Iris pigment epithelial cell (primary cell): Measurements from ENCODE around the gene TTBK1.

Source experiments
- DNase-seq: peaks from one replicate; pipeline ENCODE4 v3.0.0-alpha.2; 2011; ENCODE audit warnings: low read depth

TTBK1 gene

DNA sequence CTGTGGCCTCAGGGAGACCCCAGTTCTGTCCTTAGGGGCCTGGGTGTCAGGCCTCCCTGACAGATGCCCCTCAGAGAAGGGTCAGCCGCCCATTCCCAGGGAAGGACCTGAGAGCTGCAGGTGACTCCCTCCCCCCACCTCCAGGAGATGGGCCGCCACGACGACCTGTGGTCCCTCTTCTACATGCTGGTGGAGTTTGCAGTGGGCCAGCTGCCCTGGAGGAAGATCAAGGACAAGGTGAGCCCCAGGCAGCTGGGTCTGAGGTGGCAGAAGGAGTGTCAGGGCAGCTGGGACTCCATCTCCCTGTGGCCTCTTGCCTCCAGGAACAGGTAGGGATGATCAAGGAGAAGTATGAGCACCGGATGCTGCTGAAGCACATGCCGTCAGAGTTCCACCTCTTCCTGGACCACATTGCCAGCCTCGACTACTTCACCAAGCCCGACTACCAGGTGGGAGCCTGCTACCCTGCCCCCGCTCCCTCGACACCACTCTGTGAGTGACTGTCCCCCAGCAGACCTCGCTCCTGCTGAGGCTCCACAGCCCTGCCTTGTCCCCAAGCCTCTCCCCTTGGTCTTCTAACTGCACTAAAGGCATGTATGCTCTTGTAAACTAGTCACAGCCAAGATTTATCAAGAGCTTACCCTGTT, 12.2 kb downstream of the TTBK1 start:
- DNase-seq: no peak

DNA sequence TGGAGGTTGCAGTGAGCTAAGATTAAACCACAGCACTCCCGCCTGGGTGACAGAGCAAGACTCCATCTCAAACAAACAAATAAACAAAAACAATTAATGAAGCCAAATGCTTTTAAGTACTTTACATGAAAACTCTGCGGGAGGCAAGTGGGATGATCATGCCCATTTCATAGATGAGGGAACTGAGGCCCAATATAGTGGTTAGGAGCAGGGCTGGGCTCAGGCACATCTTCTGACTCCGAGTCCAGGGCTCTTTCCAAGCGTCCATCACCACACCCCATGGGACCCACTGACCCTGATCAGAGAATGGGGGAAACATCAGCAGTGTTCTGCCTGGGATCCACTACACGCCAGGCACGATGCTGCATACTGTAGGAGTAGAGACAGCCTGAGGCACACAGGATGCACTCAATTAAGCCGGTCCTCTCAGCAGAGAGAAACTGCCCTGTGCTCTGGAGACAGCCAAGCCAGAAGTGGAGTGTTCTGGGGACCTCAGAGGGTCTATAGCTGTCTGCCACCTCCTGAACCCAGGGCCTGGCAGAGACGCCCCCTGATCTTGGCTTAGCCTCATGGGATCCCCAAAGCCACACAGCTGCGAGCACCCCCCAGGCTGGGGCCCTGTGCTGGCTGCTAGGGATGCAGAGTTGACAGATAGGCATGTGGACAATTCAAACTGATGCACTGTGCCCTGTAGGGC, 13.5 kb downstream of the TTBK1 start:
- no peak for DNase-seq

DNA sequence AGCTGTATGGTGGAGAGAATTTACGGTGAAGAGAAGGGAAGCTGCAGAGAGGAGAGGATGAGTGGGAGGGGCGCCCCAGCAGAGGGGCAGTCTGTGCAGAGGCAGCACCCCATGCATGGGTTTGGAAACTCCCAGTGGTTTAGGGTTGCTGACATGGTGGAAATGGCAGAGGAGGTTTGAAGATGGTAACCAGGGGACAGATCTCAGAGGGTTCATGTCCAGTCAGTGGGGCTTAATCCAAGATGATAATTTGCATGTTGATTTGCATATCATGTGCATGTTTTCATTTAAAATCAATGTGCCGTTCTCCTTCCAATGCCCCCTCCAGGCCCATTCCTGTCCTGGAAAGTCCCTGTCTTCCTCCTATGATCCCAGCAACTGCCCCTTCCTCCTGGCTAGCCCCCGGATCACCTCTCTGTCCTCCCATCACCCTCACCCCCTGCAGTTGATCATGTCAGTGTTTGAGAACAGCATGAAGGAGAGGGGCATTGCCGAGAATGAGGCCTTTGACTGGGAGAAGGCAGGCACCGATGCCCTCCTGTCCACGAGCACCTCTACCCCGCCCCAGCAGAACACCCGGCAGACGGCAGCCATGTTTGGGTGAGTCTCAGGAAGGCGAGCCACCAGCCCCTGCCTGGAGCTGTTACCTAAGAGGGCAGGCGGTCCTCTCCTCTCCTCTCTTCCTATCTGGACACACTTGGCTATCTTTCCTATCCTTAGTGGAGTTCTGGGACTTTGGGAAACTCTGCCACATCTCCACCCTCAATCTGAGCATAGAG, 14.3 kb downstream of the TTBK1 start:
- DNase-seq: no peak

DNA sequence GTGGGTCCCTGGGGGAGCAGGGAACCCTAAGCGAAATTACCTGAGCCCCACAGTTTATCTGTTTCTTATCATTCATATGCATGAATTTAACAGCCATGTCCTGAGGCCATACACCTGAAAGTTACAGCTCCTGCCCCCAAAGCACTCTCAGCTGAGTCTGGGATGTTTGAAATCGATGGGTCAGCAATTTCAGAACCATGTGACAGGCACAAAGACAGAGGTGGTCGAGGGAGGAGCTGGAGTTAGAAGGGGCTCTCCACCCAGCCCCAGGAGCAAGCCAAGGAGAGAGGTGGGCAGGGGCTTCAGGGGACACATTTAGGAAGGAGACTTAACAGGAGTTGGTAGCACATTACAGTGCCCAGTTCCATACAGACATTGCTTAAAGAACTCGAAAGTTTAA, 14.9 kb downstream of the TTBK1 start:
- no peak for DNase-seq

DNA sequence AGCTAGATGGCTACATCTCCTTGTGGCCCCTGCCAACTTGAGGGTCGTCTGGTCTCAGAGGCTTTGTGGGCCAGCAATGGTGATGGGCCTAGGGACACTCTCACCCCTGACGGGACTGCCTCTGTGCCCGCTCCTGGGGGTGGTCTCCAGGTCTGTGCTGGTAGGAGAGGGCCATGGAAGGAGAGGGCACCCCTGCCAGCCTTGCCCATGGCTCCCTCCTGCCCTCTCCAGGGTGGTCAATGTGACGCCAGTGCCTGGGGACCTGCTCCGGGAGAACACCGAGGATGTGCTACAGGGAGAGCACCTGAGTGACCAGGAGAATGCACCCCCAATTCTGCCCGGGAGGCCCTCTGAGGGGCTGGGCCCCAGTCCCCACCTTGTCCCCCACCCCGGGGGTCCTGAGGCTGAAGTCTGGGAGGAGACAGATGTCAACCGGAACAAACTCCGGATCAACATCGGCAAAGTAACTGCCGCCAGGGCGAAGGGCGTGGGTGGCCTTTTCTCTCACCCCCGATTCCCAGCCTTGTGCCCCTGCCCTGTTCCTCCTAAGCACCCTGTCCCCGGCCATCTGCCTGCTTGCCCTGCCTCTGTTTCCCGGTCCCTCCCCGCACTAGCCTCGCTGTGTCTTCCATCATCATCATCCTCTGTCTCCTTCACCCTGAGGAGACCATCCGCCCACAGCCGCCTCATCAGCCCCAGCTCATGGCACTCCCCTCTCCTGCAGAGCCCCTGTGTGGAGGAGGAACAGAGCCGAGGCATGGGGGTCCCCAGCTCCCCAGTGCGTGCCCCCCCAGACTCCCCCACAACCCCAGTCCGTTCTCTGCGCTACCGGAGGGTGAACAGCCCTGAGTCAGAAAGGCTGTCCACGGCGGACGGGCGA, 15.8 kb downstream of the TTBK1 start:
- DNase-seq: no peak

DNA sequence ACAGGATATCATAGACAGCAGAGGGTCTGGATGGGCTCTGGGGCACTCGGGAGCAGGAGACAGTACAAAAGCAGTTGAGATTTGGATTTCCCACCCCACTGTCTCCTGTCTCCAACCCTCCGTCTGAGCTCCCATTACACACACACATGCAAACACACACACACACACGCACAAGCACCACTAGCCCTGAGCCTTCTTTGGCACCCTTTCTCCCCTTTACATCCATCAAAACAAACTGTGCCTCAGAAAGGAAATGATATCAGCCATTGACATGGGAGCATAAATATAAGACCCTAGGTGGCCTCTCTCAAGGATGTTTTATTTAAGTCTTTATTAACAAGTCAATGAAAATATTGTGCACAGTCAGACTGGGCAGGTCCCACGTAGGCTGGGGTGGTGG, 17.5 kb downstream of the TTBK1 start:
- DNase-seq: no peak

DNA sequence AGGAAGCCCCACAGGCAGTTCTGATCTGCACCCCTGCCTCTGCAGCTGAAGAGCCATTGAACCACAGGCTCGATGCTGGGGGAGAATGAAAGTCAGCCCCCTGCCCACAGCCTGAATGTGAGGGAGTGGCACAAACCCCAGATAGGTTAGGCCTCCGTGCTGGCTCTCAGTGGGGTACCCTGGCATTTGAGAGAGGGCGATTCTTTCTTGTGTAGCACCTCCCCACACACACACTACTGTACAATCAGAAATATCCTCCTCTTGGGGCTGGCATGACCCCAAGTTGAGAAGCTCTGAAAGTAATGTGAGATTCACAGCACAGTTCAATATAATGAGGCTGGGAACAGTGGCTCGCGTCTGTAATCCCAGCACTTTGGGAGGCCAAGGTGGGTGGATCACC, 17.9 kb downstream of the TTBK1 start:
- DNase-seq: no peak

DNA sequence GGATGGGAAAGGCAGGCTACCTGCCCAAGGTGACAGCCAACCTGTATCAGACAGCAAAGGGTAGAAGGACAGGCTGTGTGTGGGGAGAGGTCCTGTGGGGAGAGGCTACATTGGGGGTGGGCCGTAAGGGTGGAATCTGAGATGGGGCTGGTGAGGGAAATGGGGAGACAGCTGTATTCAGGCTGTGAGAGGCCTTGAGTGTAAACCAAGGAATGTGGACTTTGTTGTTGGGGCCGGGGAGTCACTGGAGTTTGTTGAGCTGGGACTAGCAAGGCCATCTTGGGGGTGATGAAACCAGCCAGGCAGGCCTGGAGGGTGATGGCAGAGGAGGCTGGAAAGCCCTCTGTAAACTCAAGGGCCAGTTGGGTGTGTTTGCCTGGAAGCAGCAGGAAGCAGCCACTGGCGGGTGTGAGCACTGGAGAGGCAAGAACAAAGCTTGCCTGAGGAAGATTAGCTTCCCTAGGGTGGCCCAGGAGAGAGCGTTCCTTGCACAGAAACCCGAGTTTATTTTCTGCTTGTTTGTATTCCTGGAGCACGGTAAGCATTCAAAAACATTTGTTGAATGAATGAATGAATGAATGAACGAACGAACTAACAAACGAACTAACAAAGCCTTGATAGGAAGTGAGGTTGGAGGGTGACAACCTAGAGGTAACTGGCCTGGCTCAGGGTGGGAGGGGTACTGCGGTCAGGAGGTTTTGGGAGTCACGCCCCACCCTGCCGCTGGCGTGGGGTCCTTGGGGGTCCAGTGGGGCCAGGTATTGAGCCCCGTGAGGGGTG, 18.9 kb downstream of the TTBK1 start:
- DNase-seq: no peak

DNA sequence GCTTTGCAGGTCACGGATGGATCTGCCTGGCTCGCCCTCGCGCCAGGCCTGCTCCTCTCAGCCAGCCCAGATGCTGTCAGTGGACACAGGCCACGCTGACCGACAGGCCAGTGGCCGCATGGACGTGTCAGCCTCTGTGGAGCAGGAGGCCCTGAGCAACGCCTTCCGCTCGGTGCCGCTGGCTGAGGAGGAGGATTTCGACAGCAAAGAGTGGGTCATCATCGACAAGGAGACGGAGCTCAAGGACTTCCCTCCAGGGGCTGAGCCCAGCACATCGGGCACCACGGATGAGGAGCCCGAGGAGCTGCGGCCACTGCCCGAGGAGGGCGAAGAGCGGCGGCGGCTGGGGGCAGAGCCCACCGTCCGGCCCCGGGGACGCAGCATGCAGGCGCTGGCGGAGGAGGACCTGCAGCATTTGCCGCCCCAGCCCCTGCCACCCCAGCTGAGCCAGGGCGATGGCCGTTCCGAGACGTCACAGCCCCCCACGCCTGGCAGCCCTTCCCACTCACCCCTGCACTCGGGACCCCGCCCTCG, 19.6 kb downstream of the TTBK1 start:
- no peak for DNase-seq

DNA sequence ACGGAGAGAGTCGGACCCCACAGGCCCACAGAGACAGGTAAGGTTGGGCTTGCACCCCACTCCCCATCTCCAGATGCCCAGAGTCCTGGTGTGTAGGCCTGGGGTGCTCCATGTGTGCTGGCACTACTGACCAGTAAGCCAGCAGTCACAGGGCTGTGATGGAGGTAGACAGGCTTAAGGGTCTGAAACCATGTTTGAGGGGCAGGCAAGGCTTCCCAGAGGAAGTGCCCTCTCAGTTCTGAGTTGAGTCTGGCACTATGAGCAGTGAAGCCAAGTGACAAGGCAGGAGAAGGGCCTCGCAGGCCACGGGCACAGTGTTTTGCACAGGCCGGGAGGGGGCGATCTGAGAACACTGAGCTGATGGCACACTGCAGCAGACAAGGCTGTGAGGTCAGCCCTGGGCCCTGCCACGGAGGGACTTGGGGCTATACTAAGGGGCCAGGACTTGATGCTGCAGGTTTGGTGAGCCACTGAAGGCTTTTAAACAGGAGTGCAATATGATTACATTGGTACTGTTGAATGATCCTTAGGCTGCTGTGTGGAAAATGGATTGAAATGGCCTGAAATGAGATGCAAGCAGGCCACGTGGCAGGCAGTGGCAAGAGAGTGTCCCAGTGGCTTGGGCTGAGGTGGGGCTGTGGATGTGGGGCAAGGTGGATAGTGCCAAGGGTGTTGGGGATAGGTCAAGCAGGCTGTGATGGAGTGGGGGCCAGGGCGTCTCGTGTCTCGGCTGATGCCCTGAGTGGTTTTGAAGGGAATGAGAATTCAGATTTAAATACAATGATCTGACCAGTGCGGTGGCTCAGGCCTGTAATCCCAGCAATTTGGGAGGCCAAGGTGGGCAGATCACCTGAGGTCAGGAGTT, 20.3 kb downstream of the TTBK1 start:
- DNase-seq: peak; percentile 60

DNA sequence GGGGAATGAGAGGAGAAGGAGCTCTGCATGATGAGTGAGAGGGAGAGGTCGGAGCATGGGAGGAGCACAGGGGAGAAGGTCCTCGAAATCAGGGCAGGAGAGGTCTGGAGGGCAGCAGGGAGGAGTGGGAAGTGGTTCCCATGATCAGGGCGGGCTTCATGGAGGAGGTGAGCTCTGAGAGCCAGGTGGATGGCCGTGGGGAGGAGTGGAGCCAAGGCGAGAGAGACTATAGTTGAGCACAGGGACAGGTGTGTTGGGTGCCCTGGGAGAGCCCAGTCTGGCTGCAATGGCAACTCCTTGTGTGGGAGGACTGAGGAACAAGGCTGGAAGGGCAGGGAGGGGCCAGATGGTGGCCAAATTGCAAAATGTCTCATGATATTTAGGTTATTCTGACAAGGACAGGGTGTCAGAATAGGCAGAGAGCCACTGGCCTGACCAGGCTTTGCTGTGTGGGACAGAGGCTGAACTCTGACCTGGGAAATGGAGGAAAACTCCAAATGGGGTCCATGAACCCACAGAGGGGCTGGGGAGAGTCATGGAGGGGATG, 21.4 kb downstream of the TTBK1 start:
- DNase-seq: no peak

DNA sequence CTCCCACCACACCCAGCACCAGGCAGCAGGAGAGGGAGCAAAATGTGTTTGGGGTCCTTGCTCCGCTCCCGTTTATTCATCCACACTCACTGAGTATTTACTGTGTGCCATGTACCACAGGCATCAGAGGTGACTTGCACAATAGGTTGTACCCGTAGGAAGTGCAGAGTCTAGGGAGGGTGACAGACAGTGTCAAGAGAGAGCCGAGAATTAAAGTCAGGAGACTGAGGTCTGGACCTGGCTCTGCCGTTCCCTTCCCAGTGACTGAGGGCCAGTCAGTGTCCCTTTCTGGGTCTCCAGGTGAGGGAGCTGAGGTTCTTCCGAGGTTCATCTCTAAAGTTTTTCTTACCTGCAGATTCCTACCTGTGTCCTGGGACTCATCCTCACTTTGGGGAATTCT, 22.3 kb downstream of the TTBK1 start:
- DNase-seq: no peak

DNA sequence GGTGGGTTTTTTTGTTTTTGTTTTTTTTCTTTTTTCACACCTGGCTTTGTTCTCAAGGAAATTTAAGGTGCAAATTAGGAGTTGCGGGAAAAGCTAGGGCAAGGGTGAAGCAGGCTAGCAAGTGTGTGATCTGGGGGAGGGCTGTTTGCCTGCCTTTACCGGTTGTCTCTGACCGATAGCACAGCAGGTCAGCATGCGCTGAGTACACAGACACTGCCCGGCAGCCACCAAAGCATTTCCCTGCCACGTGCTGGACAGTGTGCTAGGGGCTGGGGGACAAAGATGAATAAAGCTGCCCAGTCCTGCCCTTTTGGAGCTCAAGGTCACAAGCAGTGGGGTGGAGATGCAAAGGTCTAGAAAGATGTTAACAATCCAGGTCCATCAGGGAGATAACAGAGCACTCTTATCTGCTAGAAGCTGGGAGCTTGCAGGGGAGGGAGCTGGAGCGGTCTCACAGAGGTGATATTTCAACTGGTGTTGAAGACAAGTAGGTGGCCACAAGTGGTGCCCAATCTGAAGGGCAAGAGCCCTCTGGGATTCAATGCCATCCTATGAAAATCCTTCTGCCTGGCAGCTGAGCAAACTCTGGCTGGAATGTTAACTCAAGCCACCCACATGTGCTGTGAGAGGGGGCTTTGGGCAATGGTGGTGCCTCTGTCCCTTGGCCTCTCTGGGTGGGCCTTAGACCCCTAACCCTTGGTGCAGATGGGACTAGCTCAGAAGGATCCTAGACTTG, 24.5 kb downstream of the TTBK1 start:
- no peak for DNase-seq

DNA sequence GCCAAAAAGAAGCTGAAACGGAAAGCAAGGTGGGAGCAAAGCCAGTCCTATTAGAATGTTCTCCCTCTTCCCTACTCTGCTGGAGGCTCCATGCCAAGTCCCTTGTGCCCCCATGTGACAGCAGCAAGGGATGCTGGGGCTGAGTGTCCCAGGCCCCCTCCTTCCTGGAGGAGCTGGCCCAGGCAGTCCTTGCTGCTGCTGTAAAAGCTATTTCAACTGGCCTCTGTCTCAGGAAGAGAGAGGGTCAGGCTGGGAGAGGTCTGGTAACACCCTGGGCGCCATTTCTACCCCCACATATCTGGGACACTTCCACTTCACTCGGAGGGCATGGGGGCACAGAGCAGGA, 25.0 kb downstream of the TTBK1 start:
- no peak for DNase-seq

DNA sequence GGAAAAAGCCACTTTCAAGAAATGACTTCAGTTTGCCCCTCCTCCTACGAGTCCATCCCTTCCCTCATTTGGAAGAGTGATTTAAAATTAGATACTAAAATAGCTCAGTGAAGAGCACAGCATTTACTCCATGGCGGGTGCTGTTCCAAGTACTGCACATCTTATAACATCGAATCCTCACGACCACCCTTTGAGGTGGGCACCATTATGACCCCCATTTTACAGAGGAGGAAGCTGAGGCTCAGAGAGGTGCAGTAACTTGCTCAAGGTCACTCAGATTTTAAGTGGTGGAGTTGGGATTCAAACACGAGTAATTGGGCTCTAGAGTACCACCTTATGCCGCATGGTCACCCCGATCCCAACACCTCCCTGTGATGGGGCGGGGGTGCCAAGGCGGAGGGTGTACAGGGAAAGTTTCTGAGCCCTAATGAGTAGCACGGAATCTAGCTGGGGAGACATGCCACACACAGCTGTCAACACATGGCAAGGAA, 25.5 kb downstream of the TTBK1 start:
- no peak for DNase-seq

DNA sequence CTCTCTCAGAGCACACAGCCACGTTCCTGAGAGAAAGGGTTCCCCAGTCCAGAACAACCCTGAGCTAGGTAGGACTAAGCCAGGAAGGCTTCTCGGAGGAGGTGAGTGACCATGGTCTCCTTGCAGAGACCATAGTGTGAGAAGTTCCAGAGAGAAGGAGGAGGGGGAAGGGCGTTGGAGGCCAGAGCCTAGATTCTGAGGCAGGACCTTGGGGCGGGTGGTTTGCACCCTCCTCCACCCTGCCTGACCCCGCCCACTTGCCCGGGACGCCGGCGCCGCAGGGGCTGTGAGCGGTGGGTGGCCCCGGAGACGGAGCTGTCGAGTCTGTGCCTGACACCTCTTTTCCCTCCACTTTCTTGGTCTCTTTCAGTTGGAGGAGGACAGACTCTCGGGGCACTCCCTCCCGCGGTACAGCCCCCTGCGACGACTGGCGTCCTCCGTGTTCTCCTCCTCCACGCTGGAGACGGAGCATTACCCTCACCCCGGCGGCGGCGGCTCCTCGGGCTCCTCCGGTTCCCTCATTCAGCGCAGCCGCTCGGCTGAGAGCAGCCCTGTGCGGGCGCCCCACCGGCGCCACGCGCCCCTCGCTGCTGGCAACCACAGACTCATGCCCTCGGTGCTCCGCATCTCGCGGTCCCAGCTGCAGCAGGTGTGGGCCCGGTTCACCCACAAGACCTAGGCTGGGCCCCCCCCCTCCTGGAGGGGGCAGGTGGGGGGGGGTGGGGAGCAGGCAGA, 26.2 kb downstream of the TTBK1 start:
- DNase-seq: no peak

DNA sequence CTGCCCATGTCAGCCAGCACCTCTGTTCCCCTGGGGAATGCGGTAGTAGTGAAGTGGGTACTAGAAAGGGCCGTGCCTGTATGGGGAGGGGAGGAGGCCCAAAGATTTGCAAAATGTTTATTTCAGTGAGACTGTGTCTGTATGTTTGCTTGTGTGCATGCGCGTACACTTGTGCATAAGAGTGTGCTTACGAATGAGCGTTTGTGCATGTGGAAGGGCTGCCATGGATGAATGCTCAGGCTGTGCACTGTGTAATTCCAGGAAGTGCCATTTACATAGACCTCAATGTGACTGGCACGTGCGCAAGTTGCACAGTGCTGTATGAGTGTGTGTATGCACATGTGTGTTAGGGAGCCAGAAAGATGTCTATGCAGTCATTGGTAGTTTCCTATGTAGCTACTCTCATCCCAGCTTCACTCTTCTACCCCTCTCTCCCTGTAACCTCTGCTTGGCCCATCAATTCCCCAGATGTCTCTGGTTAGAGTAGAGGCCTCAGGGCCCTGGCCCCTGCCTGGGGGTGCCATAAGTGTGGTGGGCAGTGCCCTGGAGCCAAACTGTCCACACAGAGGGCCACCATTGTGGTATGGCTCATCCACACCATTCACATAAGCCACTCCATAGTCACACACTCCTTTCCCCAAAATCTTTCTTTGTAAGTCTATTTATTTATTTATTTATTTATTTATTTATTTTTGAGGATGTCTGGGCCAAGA, 28.0 kb downstream of the TTBK1 start:
- DNase-seq: no peak

DNA sequence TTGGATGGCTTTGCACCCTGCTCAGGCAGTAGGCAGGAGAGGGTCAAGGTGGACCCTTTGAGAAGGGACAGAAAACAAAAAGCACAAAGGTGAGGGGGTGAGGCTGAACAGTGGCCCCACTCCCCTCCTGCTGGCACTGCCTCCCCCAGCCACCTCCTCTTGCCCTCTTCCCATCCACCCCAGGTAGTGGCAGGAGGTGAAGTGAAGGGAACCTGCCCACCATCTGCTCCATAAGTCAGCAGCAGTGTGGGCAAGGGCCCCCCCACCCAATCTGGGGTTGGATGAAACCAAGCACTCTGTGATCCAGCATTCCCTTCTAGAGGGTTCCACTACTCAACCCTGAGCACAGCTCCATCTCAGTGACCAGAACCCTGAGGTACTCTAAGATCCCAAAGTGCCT, 28.7 kb downstream of the TTBK1 start:
- DNase-seq: no peak
